VCaP (cell line): Measurements from ENCODE around the gene ZCCHC7.
"Not testable (repeated sequence)": the region's sequence is repeated elsewhere in the genome, so short reads cannot be mapped to it uniquely, and the experiment has no call there.

Experiments
- H3K27ac ChIP-seq: fragments of 450-650 bp; 2 replicates; pipeline ENCODE4 v1.5.1; 2017
- TF ChIP-seq, protein P1 (sequence below): fragments of 450-650 bp; conservative IDR thresholded peaks from 2 replicates; pipeline ENCODE4 v1.5.1; 2017; ENCODE audit warnings: mild to moderate bottlenecking, moderate library complexity

The ZCCHC7 gene

DNA sequence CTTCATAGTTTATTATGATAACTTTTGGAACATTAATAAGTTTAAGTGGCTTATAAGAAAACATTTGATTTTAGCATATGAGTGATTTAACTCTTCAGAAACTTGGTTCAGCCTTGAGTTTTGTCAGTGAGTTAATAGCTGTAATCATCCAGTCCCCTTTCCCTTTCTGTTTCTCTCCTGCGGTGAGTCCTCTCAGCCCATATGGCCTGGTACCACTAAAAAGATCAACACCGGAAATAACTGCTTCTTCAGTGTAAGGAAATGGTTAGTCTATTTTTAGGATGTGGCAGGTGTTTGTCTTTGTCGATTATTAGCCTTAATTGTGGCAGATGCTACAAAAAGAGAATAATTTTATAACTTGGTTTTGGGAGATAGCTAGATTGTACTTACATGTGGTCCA is 181.9 kb downstream of the ZCCHC7 start:
- TF ChIP-seq, protein P1, sequence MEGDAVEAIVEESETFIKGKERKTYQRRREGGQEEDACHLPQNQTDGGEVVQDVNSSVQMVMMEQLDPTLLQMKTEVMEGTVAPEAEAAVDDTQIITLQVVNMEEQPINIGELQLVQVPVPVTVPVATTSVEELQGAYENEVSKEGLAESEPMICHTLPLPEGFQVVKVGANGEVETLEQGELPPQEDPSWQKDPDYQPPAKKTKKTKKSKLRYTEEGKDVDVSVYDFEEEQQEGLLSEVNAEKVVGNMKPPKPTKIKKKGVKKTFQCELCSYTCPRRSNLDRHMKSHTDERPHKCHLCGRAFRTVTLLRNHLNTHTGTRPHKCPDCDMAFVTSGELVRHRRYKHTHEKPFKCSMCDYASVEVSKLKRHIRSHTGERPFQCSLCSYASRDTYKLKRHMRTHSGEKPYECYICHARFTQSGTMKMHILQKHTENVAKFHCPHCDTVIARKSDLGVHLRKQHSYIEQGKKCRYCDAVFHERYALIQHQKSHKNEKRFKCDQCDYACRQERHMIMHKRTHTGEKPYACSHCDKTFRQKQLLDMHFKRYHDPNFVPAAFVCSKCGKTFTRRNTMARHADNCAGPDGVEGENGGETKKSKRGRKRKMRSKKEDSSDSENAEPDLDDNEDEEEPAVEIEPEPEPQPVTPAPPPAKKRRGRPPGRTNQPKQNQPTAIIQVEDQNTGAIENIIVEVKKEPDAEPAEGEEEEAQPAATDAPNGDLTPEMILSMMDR: no peak

DNA sequence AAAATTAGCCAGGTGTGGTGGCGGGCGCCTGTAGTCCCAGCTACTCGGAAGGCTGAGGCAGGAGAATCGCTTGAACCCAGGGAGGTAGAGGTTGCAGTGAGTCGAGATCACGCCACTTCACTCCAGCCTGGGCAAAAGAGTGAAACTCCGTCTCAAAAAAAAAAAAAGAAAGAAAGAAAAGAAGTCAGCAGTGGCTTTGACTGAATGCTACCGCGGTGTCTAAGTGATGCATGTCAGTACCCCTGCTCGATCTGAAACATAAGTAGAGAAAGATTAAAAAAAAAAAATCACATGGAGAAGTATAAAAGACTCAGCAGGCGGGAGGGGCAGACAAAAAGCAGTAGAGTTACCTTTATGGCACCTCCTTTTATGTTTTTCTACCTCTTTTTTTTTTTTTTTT is 182.9 kb downstream of the ZCCHC7 start:
- H3K27ac ChIP-seq: not testable (repeated sequence)

More for the DNA sequence above, 181.9 kb downstream of the ZCCHC7 start:
- no peak overlapping the region for H3K27ac ChIP-seq

DNA sequence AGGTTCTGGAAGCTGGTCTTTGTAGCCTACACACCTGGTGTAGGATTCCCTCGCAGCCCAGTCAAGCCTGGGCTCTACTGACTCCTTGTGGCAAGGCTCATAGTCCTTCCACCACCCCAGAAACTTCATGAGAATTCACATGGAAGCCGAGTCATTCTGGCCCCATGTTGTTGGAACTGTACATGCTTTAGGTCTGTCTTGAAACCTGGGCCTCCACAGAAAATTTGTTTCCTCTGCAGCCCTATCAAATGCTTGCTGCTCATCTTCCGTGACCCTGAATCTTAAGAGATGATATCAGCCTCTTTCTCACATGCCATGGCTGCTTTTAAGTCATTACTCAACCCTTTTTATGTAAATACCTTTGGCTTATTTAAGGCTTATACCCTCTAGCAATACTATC is 188.8 kb downstream of the ZCCHC7 start:
- TF ChIP-seq, protein P1: peak; percentile 50; the same call in 1 of the 2 replicates

DNA sequence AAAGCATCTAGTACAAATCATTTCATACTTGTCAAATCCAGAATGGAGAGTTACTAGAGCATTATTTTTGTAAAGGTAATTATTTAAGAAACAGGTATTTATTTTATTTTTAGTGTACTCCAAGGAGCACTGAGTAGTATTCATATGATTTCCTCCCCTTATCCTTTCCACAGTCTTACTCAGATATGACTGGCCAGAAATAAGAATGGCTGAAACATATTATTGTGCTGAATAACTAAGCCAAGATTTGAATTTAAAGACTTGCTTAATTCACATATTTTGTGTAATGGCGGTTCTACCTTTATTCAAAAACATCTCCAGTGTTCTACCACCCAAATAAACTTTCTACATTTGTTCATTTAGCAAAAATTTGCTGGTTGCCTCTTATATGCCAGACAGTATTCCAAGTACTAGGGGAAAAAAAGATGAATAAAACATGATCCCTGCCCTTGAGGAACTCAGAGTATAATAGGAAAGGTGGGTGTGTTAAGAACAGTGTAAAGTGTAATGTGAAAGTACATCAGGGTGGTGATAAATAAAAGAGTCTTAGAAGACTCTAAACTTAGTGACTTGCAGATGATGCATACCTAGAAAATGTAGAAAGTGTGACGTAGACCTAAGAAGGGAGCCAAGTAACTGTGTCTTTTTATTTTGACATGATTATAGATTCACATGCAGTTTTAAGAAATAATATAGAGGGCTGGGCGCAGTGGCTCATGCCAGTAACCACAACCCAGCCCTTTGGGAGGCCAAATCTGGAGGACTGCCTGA is 191.7 kb downstream of the ZCCHC7 start:
- no peak overlapping the region for H3K27ac ChIP-seq
- TF ChIP-seq, protein P1: no peak

More for the DNA sequence above, 188.8 kb downstream of the ZCCHC7 start:
- H3K27ac ChIP-seq: no peak overlapping the region

DNA sequence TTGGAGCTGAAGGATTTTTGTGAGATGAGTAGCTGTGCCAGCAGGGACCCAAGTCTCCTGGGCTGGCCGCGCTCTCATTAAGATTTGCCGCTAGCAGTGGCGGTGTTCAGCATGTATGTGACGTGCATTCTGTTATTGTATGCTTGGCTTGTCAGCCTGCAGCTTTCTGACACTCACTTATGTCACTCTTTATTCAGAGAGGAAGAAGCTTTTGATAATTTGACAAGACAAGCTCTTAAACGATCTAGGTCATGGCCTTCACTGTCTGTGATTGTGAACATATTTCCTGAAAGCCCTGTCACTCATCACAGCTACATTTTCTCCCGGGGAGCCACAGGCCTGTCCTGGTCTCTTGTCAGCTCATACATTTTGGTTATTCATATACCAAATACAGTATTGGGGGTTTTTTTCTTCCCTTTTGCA is 203.9 kb downstream of the ZCCHC7 start:
- H3K27ac ChIP-seq: peak overlapping the region; percentile 48
- TF ChIP-seq, protein P1: no peak

DNA sequence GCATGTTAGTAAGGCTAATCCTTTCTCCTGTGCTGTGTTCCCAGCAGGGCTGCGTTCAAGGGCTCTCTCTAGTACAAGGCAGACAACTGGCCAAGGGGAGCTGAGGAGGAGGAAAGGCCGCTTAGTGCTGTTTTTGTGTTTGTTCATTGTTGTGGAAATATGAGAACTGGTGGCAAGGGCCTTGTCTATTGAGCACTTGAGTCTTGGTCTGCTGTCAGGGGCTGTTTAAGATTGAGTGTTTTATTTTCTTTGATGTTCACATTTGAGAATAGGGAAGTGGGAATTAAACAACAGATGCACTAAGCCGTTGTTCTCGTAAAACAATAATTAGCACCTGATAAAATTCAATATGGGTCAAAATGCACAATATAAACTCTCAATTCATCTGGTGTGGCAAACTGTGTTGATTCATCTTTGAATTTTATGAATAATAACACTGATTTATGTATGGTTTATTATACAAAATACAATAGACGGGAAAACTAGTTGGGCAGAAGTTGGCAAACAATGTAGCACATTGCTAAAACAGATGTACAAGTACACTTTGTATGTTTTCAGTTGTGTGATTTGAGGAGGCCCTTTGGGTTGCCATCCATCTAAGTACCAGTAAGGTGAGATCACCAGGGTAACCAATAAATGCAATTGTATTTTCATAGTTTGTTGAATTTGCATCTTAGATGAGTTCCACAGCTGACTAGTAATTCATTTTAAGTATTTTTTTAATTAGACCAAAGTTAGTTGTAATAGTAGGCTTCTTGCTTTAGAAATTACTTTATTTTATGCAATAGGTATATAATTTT is 204.5 kb downstream of the ZCCHC7 start:
- peak overlapping the region; percentile 48 for H3K27ac ChIP-seq
- TF ChIP-seq, protein P1: no peak

DNA sequence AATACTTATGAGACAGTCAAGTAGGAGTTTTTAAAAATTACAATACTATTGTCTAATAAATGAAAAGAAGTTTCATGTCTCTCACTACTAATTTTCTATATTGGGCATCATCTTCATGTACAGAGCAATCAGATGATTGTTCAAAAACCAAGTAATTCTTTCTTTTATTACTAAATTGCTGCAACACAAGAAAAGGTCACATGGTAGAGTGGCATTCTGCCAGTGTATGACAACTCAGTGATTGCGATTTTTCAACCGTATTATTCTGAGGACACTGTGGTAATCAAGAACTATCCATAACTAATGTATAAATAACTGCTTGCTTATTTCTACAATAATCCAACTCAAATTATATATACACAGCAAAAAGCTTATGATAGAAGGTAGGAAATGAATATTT is 205.4 kb downstream of the ZCCHC7 start:
- H3K27ac ChIP-seq: no peak overlapping the region
- TF ChIP-seq, protein P1: no peak
